Activated CD4-positive, alpha-beta T cell treated with anti-CD3 and anti-CD28 coated beads for 36 hours (primary cell): ENCODE measurements around the gene LCNL1. TPM values are rescaled to one million over a fixed set of nuclear protein-coding genes. Genes with fewer than 3 reads are reported as not detected.

Experiments
- ATAC-seq: fragments of 200-7000 bp; cut with Tn5 transposase; one replicate; pipeline ENCODE4 v1.10.0; 2021; ENCODE audit warnings: mild to moderate bottlenecking, moderate library complexity
- CTCF ChIA-PET: fragments of 350-600 bp; sonication (Branson Sonifier 250); formaldehyde crosslinking; loops from one replicate; lab custom pipeline; 2021; ENCODE audit warnings: antibody characterized with exemption; lab: Charles Lee
- POLR2A ChIA-PET: fragments of 350-600 bp; sonication (Branson Sonifier 250); formaldehyde crosslinking; loops from one replicate; lab custom pipeline; 2021; ENCODE audit warnings: antibody characterized with exemption, inconsistent platforms; lab: Charles Lee
- DNase-seq: peaks from one replicate; pipeline ENCODE4 v3.0.0-alpha.2; 2020
- H3K27ac Mint-ChIP-seq: one replicate; pipeline ENCODE4 v1.8.0; 2021; ENCODE audit warnings: mixed read lengths
- H3K27me3 Mint-ChIP-seq: one replicate; pipeline ENCODE4 v1.8.0; 2021; ENCODE audit warnings: mixed read lengths
- H3K36me3 Mint-ChIP-seq: one replicate; pipeline ENCODE4 v1.8.0; 2021; ENCODE audit warnings: low read depth, mixed read lengths
- H3K4me1 Mint-ChIP-seq: one replicate; pipeline ENCODE4 v1.8.0; 2021; ENCODE audit warnings: mixed read lengths
- H3K4me3 Mint-ChIP-seq: one replicate; pipeline ENCODE4 v1.8.0; 2021; ENCODE audit warnings: mild to moderate bottlenecking, moderate library complexity, mixed read lengths
- H3K9me3 Mint-ChIP-seq: one replicate; pipeline ENCODE4 v1.8.0; 2021; ENCODE audit warnings: low read depth, mixed read lengths
- intact Hi-C, 2 experiments: fragments of 100-400 bp; cut with DNase I in 1 of 2; cut with micrococcal nuclease in 1 of 2; formaldehyde crosslinking; loops; one replicate each; pipeline versions ENCODE4 v1.14.2 to v1.15.1; 2022 to 2024; cut with DNase I, micrococcal nuclease
- total RNA-seq, 2 experiments: library from RNA; stranded (reverse); gene quantifications; one replicate each; pipeline ENCODE4 v1.2.3, GENCODE V29; 2021

The LCNL1 gene
- total RNA-seq, 2 experiments from 2014 or later: not detected

DNA sequence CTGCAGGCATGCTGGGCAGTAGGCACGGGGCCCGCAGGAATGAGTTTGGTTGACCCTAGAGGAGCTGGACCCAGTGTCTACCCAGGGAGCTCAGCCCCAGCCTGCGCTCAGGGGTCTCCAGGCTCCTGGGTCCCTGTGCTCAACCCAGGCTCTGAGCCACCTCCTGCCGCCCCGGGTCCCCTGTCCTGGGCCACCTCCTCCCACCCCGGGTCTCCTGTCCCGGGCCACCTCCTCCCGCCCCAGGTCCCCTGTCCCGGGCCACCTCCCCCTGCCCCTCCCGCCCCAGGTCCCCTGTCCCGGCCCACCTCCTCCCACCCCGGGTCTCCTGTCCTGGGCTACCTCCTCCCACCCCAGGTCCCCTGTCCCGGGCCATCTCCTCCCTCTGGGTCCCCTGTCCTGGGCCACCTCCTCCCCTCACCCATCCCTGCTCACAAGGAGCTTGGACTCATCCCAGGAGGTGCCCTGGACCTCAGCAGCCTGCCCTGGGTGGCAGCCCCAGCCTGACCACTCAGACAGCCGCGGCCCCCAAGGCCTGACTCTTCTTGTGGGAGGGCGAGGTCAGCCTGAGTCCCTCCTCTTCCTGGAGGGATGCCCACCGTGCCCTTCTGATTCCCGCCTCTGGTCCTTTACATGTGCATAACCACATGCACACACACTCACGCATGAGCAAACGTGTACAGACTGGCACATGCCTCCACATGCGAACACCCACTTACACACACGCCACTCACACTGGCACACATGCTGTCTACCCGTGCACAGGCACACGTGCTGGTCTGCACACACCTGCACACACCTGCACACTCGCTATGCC, 28.3 kb upstream of the LCNL1 start:
- peaks cover 3% of the 10 kb centered on the region for H3K9me3 Mint-ChIP-seq
- H3K27ac Mint-ChIP-seq: no peak overlapping the region
- H3K36me3 Mint-ChIP-seq: no peaks in the 10 kb centered on the region
- intact Hi-C loops: loop anchor here in 1 of 2 experiments (5.0 kb wide), 1 partner anchor 38 kb away; the partner anchor contains the start of gene PAXX
- no peak overlapping the region for H3K4me3 Mint-ChIP-seq
- ATAC-seq (no peak), DNase-seq (no peak)
- ChIA-PET CTCF (interaction anchor here (0.7 to 1.3 kb wide), 2 partner anchors 70 to 121 kb away, joined by 4 read pairs; no protein-coding TSS in a partner anchor), POLR2A (no interaction called here)
- no peaks in the 10 kb centered on the region for H3K4me1 Mint-ChIP-seq
- H3K27me3 Mint-ChIP-seq: no peaks in the 10 kb centered on the region

DNA sequence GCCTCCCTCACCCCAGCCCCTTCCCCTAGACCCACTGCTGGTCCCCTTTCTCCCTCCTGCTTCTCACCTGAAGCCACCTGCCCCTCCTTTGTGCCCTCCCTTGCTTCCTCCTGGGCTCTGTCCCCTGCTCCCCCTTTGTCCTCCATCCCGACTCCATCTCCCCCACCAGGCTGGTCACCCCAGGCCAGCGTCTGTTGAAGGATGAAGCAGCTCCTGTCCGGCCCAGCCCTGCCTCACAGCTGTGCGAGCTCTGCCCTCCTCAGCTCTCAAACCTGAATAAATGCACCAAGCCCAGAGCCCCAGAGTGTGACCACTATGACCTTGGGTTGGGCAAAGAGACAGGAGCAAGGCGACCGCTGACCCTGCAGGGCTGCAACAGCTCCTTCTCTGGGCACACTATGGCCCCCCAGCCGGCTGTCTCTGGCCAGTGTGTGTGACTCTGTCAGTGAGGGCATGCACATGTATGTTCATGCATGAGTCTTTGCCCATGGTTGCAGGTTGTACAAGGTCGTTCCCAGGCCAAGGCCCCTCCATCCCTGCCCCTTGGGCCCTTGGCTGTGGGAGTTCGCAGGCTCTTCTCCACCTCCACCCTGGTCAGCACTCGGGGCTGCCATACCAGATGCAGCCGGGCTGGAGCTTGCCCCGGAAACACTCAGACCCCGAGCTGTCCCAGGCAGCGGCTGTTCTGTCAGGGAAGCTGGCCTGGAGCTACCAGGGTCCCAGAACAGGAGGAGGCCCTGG, 27.4 kb upstream of the LCNL1 start:
- POLR2A ChIA-PET: no interaction called here
- no peak overlapping the region for H3K27ac Mint-ChIP-seq

DNA sequence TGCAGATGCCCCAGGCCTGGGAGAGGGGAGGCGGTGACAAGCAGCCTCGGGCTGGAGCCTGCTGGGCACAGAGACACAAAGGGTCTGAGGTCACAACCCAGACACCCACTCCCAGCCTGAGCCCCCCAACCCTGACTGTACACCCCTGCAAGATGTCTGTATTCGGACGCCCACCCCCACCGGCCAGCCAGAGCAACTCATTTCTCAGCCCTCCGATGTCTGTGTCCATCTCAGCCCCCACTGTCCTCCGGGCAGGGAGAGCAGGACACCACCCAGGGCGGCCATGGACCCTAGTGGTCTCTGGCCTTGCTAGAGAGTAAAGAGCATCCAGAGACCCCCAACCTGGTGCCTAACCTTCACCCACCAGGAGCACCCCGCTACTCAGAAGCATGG, 26.9 kb upstream of the LCNL1 start:
- no peaks in the 10 kb centered on the region for H3K27me3 Mint-ChIP-seq
- H3K4me1 Mint-ChIP-seq: peaks cover 5% of the 10 kb centered on the region
- no peak overlapping the region for H3K4me3 Mint-ChIP-seq
- no peak for DNase-seq
- H3K27ac Mint-ChIP-seq: no peak overlapping the region
- CTCF ChIA-PET: no interaction called here
- ATAC-seq: no peak
- POLR2A ChIA-PET: no interaction called here
- H3K9me3 Mint-ChIP-seq: peaks cover 3% of the 10 kb centered on the region
- H3K36me3 Mint-ChIP-seq: no peaks in the 10 kb centered on the region
- intact Hi-C loops: no loop called here

More for the DNA sequence above, 27.4 kb upstream of the LCNL1 start:
- Mint-ChIP-seq H3K4me3 (no peak overlapping the region), H3K27me3 (no peaks in the 10 kb centered on the region), H3K4me1 (peaks cover 4% of the 10 kb centered on the region), H3K36me3 (no peaks in the 10 kb centered on the region), H3K9me3 (peaks cover 3% of the 10 kb centered on the region)
- intact Hi-C loops: no loop called here
- CTCF ChIA-PET: interaction anchor here (0.7 kb wide), 1 partner anchor 122 kb away, joined by 4 read pairs; no protein-coding TSS in a partner anchor
- ATAC-seq: no peak
- no peak for DNase-seq

DNA sequence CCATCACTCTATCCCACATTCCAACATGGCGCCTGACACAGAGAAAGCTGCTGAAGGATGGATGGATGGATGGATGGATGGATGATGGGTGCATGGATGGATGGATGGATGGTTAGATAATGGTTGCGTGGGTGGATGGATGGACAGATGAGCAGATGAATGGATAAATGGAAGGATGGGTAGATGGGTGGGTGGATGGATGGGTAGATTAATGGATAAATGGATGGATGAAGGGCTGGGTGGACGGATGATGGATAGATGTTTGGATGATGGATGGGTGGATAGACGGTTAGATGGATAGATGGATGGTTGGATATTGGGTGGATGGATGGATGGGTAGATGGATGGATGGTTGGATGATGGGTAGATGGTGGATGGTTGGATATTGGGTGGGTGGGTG, 26.2 kb upstream of the LCNL1 start:
- intact Hi-C loops: no loop called here
- CTCF ChIA-PET: no interaction called here
- Mint-ChIP-seq H3K9me3 (peaks cover 3% of the 10 kb centered on the region), H3K27ac (no peak overlapping the region), H3K4me1 (peaks cover 5% of the 10 kb centered on the region), H3K27me3 (no peaks in the 10 kb centered on the region), H3K4me3 (no peak overlapping the region), H3K36me3 (no peaks in the 10 kb centered on the region)
- POLR2A ChIA-PET: no interaction called here
- ATAC-seq: no peak
- no peak for DNase-seq

DNA sequence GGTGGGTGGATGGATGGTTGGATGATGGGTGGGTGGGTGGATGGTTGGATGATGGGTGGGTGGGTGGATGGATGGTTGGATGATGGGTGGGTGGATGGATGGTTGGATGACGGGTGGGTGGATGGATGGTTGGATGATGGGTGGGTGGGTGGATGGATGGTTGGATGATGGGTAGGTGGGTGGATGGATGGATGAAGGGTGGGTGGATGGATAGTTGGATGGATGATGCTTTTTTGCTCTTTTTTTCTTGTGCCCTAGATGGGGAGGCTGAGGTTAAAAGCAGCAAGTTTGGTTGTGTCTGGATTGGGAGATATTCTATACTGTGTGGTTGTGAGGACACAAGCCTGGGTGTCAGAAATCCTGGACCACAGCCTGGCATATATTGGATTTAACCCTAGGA, 25.3 kb upstream of the LCNL1 start:
- H3K27me3 Mint-ChIP-seq: no peaks in the 10 kb centered on the region
- no peak overlapping the region for H3K27ac Mint-ChIP-seq
- intact Hi-C loops: no loop called here
- POLR2A ChIA-PET: no interaction called here
- H3K4me1 Mint-ChIP-seq: peaks cover 5% of the 10 kb centered on the region
- peaks cover 3% of the 10 kb centered on the region for H3K9me3 Mint-ChIP-seq
- no peaks in the 10 kb centered on the region for H3K36me3 Mint-ChIP-seq
- no peak for ATAC-seq
- no peak for DNase-seq
- no peak overlapping the region for H3K4me3 Mint-ChIP-seq
- CTCF ChIA-PET: no interaction called here

DNA sequence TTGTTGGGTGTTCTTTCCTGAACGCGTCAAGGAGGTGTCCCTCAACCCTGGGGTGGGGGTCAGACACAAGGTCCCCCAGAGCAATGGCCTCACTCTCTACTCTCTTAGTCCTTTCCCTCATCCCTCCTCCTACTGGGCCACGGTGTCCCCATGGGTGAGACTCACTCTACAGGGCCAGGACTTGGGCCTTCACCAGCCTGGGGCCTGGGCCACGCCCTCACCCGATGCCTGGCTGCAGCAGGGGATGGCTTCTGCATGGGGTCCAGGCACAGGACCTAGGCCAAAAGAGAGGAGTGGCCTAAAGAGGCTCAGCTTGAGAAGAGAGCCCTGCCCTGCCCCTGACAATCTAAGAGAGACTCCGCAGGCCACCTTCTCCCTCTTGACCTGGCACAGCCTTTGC, 24.9 kb upstream of the LCNL1 start:
- DNase-seq (no peak), ATAC-seq (no peak)
- H3K4me3 Mint-ChIP-seq: no peak overlapping the region
- ChIA-PET POLR2A (no interaction called here), CTCF (no interaction called here)
- peaks cover 3% of the 10 kb centered on the region for H3K9me3 Mint-ChIP-seq
- H3K36me3 Mint-ChIP-seq: no peaks in the 10 kb centered on the region
- peaks cover 7% of the 10 kb centered on the region for H3K4me1 Mint-ChIP-seq
- intact Hi-C loops: no loop called here
- no peak overlapping the region for H3K27ac Mint-ChIP-seq
- no peaks in the 10 kb centered on the region for H3K27me3 Mint-ChIP-seq

DNA sequence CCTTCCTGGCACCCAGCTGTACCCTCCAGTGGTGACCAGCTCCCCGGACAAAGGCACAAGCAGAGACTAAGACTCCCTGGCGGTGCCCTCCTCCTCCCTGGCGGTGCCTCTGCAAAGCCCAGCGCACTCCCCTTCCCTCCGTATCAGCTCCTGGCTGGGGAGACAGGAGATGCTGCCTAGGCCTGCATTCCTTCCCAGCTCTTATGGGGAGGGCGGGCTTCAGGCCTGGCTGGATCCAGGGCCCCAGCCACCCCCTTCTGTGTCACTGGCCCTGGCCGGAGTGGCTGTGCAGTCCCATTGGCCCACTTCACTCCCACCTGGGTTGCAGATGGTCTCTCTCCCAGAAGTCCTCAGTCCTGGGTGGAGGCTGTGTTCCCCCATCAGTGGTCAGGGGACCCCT, 24.3 kb upstream of the LCNL1 start:
- ChIA-PET CTCF (interaction anchor here (0.6 kb wide), 1 partner anchor 146 kb away, joined by 3 read pairs; no protein-coding TSS in a partner anchor), POLR2A (no interaction called here)
- no peak for DNase-seq
- Mint-ChIP-seq H3K27ac (no peak overlapping the region), H3K36me3 (no peaks in the 10 kb centered on the region), H3K4me3 (no peak overlapping the region), H3K4me1 (peaks cover 9% of the 10 kb centered on the region), H3K27me3 (no peaks in the 10 kb centered on the region), H3K9me3 (peaks cover 3% of the 10 kb centered on the region)
- no peak for ATAC-seq
- intact Hi-C loops: no loop called here

DNA sequence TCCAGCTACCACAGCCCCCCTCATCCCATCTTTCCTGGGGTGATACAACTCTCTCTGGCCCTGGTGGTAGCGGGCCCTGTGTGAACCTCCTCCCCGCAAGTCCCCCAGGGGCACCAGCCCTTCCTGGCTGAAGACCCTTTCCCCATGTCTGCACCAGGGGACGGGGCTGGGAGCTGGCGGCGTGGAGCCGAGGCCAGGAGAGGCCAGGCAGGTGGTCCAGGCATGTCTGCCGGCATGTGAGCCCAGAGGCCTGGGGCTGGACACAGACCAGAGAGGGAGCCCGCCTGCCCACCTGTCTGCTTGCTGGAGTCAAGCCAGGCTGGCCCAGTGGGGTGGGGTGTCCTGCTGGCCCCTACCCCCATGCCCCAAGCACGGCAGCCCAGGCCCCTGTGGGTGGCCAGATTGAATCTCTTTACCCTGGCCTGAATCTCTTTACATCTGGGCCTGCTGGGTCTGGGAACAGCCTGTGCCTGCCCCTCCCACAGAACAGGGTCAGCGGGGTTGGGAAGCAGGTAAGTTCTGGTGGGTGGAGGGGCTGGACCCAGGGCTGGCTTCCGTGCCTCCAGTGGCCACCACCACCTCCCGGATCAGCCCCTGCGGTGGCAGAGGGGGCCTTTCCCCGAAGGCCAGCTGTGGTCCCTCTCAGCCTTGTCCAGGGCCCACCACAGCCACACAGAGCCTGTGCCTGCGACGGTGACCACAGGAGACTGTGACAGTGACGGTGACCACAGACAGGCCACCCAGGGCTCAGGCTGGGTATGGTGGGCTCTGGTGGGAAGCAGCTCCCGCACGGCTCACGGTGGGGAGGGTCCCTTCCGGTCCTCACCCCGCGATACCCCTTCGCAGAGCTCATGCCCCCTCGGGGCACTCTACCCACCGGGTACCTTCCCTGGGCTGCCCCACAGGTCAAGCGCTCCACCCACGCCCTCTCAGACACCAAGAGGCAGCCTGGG, 23.6 kb upstream of the LCNL1 start:
- DNase-seq (no peak), ATAC-seq (no peak)
- no peak overlapping the region for H3K4me3 Mint-ChIP-seq
- ChIA-PET POLR2A (no interaction called here), CTCF (interaction anchor here (0.6 to 0.8 kb wide), 2 partner anchors 76 to 146 kb away, joined by 3 to 4 read pairs; no protein-coding TSS in a partner anchor)
- H3K27ac Mint-ChIP-seq: no peak overlapping the region
- no peaks in the 10 kb centered on the region for H3K36me3 Mint-ChIP-seq
- no peaks in the 10 kb centered on the region for H3K27me3 Mint-ChIP-seq
- H3K9me3 Mint-ChIP-seq: peaks cover 3% of the 10 kb centered on the region
- peaks cover 9% of the 10 kb centered on the region for H3K4me1 Mint-ChIP-seq
- intact Hi-C loops: no loop called here

DNA sequence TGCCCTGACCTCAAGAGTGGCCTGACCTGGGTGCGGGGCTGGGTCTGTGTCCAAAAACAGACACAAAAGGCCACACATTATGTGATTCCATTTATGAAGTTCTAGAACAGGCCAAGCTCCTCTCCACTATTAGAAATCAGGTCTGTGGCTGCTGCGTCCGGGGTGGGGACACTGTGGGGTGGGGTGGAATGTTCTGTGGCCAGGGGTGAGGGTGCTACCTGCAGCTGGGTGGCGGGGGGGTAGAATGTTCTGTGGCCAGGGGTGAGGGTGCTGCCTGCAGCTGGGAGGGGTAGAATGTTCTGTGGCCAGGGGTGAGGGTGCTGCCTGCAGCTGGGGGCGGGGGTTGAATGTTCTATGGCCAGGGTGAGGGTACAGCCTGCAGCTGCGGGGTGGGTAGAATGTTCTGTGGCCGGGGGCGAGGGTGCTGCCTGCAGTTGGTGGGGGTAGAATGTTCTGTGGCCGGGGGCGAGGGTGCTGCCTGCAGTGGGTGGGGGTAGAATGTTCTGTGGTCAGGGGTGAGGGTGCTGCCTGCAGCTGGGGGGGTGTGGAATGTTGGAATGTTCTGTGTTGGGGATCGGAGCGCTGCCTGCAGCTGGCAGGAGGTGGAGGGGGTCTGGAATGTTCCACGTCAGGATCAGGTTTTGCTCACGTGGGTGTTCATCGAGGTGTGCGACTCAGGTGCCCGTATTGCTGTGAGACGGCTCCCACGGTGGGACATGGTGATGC, 22.4 kb upstream of the LCNL1 start:
- no peak for DNase-seq
- Mint-ChIP-seq H3K36me3 (no peaks in the 10 kb centered on the region), H3K4me1 (peaks cover 14% of the 10 kb centered on the region), H3K27me3 (no peaks in the 10 kb centered on the region), H3K27ac (no peak overlapping the region), H3K4me3 (no peak overlapping the region), H3K9me3 (peaks cover 3% of the 10 kb centered on the region)
- ChIA-PET CTCF (interaction anchor here (0.6 to 0.8 kb wide), 2 partner anchors 15 to 74 kb away, joined by 3 to 4 read pairs; no protein-coding TSS in a partner anchor), POLR2A (interaction anchor here (0.6 to 0.7 kb wide), 3 partner anchors 64 to 574 kb away, joined by 4 to 7 read pairs (median 5); no protein-coding TSS in a partner anchor)
- ATAC-seq: no peak
- intact Hi-C loops: no loop called here

DNA sequence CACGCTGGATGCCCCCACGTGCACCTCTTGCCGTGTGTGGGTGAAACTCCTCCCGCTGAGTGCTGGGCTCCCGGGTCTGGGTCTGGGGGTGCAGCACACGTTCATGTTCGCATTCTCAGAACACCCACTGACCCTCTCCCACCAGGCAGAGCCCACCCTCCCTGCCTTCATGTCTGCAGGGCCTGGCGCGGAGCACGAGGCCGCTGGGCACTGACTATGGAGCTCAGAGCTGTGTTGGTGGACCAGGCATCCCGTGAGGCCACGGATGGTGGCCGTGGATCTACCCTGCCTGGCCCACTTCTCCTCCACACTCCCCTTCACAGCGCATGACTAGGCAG, 21.9 kb upstream of the LCNL1 start:
- H3K27ac Mint-ChIP-seq: no peak overlapping the region
- POLR2A ChIA-PET: no interaction called here

More for the DNA sequence above, 21.9 kb upstream of the LCNL1 start:
- Mint-ChIP-seq H3K4me1 (peaks cover 19% of the 10 kb centered on the region), H3K27me3 (no peaks in the 10 kb centered on the region), H3K4me3 (no peak overlapping the region), H3K36me3 (no peaks in the 10 kb centered on the region), H3K9me3 (peaks cover 3% of the 10 kb centered on the region)
- ATAC-seq (no peak), DNase-seq (no peak)
- intact Hi-C loops: no loop called here
- CTCF ChIA-PET: interaction anchor here (0.6 kb wide), 1 partner anchor 15 kb away, joined by 3 read pairs; no protein-coding TSS in a partner anchor
